GM12892 (cell line): Measurements from ENCODE around the gene MBNL1.

ENCODE experiments used
- POLR2AphosphoS5 ChIP-seq: IDR thresholded peaks from 2 replicates; pipeline ENCODE4 v1.6.1; 2011; ENCODE audit warnings: low read depth, low read length, control low read depth
- TAF1 ChIP-seq: IDR thresholded peaks from 2 replicates; pipeline ENCODE4 v1.6.1; 2011; ENCODE audit warnings: low read depth, mild to moderate bottlenecking, control low read depth, low read length, borderline replicate concordance

- no peak for TF ChIP-seq POLR2AphosphoS5
- TF ChIP-seq TAF1 = no peak
Observed at GRCh38 chr3:152282813-152283212, 14.1 kb downstream of the MBNL1 start.
